AG04449 (cell line): ENCODE data around the gene PTH1R.

Source experiments
- CTCF ChIA-PET: fragments of 350-600 bp; formaldehyde crosslinking; extraction: SDS; loops from one replicate; lab custom pipeline; 2021; ENCODE audit warnings: antibody characterized with exemption; lab: Yijun Ruan, JAX
- POLR2A ChIA-PET: fragments of 400-600, 350-600 bp; formaldehyde crosslinking; extraction: SDS; loops from one replicate; lab custom pipeline; 2020; ENCODE audit warnings: antibody characterized with exemption, inconsistent platforms; lab: Yijun Ruan, JAX
- DNase-seq: peaks from one replicate; pipeline ENCODE4 v3.0.0-alpha.2; 2010; ENCODE audit warnings: low read depth, low spot score
- H3K4me3 ChIP-seq: 2 replicates; pipeline ENCODE4 v1.5.1; 2011; ENCODE audit warnings: low read depth, mild to moderate bottlenecking, control low read depth, low read length
- CTCF ChIP-seq: IDR thresholded peaks from one replicate; pipeline ENCODE4 v1.5.1; 2011; ENCODE audit warnings: mild to moderate bottlenecking, moderate library complexity, low read length, control low read depth, inconsistent platforms; ENCODE audit not compliant: insufficient read depth; ENCODE audit errors: missing control alignments

The PTH1R gene

GRCh38 chr3:46856576-46857471 lies 20.7 kb upstream of the PTH1R start:
- DNase-seq = no peak
- no peak overlapping the region for H3K4me3 ChIP-seq
- CTCF ChIA-PET = interaction anchor here (3.8 kb wide), 1 partner anchor 11 kb away, joined by 26 read pairs; no protein-coding TSS in a partner anchor
- POLR2A ChIA-PET = no interaction called here
- TF ChIP-seq CTCF = no peak

- ChIA-PET CTCF (interaction anchor here (3.8 kb wide), 1 partner anchor 10 kb away, joined by 26 read pairs; no protein-coding TSS in a partner anchor), POLR2A (no interaction called here)
- TF ChIP-seq CTCF = no peak
- no peak for DNase-seq
- no peak overlapping the region for H3K4me3 ChIP-seq
Measured at GRCh38 chr3:46857485-46858341, 19.8 kb upstream of the PTH1R start.

DNA sequence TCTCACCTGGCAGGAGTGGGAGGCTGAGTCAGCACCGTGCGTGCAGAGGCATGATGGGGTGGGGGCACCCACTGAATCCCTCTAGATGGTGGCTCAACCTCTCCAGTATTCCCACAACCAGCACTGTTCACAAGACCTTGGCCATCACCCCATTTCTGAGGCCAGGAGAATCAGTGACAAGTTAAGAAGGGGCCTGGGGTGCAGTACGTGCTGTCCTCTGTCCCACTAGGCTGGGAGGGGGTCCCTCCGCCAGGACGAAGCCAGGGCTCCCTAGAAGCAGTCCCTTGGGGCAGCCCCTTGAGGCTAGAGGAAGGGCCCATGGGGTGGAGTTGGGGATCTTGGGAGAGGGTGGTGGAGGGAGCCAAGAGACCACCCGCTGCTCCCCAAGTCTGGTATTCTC lies 19.1 kb upstream of the PTH1R start:
- POLR2A ChIA-PET = no interaction called here

GRCh38 chr3:46859001-46859710 lies 18.4 kb upstream of the PTH1R start:
- TF ChIP-seq CTCF = no peak

More for the DNA sequence above, 19.1 kb upstream of the PTH1R start:
- no peak for TF ChIP-seq CTCF
- CTCF ChIA-PET = interaction anchor here (2.3 to 3.8 kb wide), 2 partner anchors 8 to 9 kb away, joined by 18 to 26 read pairs; no protein-coding TSS in a partner anchor
- no peak overlapping the region for H3K4me3 ChIP-seq
- no peak for DNase-seq

DNA sequence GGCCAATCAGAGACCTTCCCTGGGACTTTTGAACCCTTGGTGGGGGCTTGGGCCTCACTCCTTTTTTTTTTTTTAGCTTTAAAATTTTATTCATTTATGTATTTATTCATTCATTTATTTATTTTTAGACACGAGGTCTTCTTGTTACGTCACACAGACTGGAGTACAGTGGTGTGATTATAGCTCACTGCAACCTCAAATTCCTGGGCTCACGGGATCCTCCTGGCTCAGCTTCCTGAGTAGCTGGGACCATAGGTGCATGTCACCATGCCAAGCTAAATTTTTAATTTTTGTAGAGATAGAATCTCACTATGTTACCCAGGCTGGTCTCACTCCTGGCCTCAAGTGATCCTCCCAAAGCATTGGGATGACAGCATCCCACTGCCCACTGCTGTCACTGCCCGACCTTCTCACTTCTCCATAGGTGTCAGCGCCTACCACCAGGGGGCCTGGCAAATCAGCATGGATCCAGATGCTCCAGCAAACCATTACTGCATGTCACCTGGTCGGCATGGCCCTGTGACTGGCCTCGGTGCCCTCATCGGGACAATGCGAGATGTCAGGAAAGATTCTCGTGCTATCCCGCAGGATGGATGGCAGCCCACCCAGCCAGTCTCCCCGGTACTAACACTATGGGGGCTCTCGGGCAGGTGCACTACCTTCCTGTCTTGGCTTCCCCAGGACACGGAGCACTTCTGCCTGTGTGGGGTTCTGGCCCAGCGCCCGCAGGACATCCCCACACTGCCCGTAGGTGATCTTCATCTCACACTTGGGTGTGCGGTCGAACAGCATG lies 17.3 kb upstream of the PTH1R start:
- peak; percentile 61 for TF ChIP-seq CTCF
- H3K4me3 ChIP-seq = no peak overlapping the region
- POLR2A ChIA-PET = no interaction called here
- DNase-seq = no peak
- CTCF ChIA-PET = interaction anchor here (0.7 to 3.8 kb wide), 14 partner anchors 8 to 510 kb away, joined by 3 to 26 read pairs (median 4); partner anchors contain the start of gene PTH1R

More at GRCh38 chr3:46859001-46859710, 18.4 kb upstream of the PTH1R start:
- no peak overlapping the region for H3K4me3 ChIP-seq
- ChIA-PET POLR2A (no interaction called here), CTCF (interaction anchor here (0.7 to 3.8 kb wide), 12 partner anchors 9 to 130 kb away, joined by 3 to 26 read pairs (median 4); partner anchors contain the start of gene PTH1R)
- no peak for DNase-seq
